Dedifferentiated amniotic fluid mesenchymal stem cell (primary cell): ENCODE measurements around the gene AQP12A.
"Not testable (repeated sequence)": the region's sequence is repeated elsewhere in the genome, so short reads cannot be mapped to it uniquely, and the experiment has no call there.

ENCODE experiments used
- DNase-seq: peaks from one replicate; pipeline ENCODE4 v3.0.0-alpha.2; 2016; ENCODE audit errors: extremely low spot score

The AQP12A gene

DNA sequence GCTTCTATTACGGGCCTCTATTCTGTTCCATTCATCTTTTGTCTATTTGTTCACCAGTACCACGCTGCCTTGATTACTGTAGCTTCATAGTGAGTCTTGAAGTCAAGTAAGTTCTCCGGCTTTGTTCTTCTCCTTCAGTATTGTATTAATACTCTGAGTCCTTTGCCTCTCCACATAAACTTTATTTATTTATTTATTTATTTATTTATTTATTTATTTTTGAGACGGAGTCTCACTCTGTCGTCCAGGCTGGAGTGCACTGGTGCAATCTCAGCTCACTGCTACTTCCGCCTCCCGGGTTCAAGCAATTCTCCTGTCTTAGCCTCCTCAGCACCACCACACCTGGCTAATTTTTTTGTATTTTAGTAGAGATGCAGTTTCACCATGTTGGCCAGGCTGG, 31.8 kb upstream of the AQP12A start:
- DNase-seq, result not testable (repeated sequence)

DNA sequence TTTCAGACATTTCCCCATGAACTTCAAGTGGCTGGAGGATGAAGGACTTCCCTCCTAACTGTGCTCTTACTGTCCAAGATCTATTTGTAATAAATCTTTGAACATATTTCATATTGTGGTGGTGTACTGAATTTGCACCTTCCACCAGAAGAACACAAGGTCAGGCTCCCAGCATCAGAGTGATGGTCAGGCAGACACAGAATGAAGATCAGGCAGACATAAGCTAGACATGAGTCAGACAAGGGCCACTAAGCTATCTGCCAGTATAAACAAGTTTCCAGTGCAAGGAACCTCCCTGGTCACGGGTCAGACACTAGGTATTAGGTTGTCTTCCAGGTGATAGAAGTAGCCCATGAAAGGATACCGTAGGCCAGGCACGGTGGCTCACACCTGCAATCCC, 29.0 kb upstream of the AQP12A start:
- no peak for DNase-seq

DNA sequence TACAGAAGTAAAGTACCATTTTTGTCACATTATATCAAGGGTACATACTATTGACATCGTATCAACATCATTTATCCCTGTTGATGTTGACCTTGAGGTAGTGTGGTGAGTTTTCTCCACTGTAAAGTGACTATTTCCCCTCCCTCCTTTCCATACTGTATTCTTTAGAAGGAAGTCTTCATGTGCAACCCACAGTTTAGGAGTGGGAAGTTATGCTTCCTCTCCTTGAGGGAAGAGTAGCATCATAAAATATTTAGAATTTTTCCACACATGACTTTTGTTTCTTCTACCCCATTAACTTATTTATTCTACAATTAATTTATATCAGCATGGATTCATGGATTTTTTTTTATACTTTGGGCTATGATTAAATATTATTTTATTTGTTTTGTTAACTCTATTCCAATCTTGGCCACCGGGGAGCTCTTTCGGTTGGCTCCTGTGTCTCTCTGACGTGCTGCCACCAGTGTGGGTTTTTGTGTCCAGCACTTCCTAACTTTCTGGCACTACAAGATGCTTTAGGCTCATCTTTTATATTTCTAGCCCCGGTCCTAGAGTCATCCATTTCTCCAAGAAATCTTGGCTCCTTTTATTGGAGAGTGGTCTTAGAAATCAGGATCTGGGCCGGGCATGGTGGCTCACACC, 28.0 kb upstream of the AQP12A start:
- no peak for DNase-seq

DNA sequence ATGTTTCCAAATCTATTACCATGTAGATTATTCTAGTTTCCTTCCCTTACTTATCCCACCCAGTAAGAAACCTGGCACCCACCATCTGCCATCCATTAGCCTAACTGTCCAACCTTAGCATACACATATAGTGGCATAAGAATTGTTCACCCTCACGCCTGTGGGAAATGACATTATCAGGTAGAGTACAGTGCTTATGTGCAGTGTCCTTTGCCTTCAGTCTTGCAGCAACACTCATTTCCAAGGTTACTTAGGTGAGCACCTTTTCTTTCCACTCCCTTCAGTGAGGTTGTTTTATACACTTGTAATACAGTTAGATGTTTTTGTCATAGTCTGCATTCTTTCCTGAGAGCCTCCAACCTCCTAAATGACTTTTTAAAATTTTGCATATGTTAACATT, 27.0 kb upstream of the AQP12A start:
- DNase-seq, result no peak

DNA sequence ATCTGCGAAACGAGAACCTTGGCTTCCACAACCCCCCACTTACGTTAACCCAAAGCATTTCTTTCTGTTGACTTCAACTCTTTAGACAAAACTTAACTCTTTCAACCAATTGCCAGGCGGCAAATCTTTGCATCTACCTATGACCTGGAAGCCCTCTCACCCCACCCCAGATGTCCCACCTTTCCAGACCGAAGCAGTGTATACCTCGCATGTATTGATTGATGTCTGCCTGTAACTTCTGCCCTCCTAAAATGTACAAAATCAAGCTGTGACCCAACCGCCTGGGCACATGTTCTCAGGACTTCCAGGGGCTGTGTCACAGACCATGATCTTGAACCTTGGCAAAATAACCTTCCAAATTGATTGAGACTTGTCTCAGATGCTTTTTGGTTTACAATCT, 21.3 kb upstream of the AQP12A start:
- no peak for DNase-seq

DNA sequence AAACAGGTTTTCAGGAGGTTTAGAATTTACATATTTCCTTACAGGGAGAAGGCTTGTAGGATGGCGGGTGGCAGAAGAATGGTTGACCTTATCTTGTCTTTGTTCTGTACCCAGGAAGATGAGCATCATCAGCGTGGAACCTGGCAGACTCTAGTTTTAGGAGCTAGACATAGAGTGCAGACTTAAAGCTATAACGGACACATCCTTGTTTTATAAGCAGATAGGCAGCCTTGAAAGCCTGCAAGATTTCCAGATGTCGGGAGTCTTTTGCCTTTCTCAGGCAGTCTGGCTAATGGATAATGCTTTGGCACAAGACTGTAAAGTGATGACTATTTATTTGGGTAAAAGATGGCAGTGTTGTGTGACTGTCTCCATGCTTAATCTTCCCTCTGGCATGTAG, 20.7 kb upstream of the AQP12A start:
- no peak for DNase-seq

DNA sequence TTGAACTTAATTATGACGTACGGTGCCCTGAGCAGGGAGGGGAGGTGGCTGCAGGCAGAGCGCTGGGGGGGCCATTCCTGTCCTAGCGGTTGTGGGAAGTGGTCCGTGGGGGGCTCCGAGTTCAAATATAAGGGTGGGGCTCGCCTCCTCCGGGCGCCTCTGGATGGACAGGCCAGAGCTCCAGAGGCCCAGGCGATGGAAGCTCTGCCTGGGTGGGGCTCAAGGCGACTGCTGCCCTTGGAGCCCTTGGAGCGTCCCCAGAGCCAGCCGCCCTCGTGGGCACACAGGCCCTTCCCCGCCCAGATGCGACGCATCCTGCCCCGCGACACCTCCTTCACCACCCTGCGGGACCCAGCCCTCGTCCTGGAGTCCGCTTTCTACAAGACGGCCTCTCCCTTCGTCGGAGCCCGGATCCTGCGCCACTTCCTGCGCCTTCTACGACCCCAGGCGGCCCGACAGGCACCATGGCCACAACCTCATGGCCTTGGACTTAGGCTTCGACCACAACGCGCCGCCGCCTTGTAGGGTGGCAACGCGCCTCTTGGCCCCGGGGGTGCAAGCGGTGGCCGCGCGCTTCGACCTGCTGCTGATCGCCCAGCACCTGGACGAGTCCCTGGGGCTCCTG, 19.5 kb upstream of the AQP12A start:
- DNase-seq, result no peak

DNA sequence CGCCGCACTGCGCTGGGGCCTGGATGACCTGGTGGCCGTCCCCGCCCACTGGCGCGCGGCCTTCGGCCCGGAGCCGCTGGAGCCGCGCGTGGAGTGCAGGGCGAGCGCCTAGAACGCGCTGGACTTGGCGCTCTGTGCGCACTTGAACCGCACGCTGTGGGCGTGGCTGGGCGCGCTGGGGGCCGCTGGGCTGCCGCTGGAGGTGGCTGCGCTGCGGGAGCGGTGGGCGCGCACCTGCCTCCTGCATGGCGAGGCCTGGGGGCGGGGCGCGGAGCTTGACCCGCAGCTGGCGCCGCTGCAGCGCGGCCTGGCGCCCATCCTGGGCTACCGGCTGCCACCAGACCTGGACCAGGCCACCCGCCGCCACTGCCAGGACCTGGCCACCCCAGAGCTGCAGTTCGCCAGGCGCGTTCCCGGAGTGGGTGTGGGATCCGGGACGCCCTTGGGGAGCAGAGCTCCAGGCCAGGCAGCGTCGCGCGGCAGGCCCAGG, 18.9 kb upstream of the AQP12A start:
- DNase-seq, result no peak

DNA sequence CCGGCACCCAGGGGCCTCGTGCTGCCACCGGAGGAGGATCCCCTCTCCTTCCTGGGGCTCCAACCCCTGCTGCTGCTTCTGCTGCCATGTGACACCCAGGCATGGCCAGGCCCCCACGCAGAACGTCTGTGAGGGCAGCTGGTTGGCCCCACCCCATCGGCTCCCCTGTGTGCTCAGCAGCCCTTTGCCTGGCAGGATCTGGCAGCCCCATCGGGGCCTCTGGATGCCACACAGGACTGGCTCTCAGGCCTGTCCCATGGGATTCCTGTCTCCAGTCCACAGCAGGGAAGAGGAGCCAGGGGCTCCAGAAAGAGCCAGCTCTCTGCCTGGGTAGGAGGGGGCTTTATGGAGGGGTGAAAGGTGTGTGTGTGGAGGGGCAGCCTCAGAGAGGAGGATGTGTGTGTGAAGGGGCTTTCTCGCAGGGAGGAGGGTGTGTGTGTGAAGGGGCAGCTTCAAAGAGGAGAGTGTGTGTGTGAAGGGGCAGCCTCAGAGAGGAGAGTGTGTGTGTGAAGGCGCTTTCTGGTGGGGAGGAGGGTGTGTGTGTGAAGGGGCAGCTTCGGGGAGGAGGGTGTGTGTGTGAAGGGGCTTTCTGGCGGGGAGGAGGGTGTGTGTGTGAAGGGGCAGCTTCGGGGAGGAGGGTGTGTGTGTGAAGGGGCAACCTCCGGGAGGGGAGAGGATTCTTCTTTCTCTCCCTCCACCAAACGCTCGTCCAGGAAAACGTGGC, 17.0 kb upstream of the AQP12A start:
- not testable (repeated sequence) for DNase-seq

DNA sequence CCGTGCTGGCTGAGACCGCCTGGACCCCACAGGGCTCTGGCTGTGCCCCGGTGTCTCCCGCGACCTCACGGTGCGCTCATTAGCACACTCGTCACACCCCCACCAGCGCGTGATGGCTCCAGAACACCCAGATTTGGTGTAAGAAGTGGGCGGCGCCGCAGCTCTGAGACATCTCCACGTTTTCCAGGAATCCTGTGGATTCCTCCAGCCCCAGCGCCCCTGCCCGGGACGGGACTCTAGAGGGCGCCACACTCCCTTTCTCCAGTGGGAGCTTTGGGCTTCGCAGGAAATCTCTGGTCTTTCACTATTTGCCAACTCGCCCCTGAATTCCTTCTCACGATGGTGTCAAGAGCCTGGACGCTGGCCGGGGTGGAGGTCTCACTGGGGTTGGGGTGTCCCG, 16.3 kb upstream of the AQP12A start:
- DNase-seq, result not testable (repeated sequence)

DNA sequence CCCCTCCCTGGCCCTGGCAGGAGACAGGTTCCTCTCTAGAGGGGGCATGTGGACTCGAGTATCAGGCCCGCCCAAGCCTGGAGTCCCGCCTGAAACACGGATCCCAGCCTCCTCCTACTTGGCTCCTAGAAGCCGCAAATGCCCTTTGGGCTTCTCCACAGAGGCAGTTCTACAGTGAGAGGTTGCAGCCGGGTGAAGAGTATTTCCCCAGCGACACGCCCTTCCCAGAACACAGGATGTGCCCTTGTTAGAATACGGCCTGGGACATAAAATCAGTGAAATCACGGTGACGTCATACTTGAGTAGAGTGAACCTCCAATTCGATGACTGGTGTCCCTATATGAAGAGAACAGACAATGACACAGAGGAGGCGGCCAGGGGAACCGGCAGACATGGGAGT, 13.6 kb upstream of the AQP12A start:
- DNase-seq, result not testable (repeated sequence)

DNA sequence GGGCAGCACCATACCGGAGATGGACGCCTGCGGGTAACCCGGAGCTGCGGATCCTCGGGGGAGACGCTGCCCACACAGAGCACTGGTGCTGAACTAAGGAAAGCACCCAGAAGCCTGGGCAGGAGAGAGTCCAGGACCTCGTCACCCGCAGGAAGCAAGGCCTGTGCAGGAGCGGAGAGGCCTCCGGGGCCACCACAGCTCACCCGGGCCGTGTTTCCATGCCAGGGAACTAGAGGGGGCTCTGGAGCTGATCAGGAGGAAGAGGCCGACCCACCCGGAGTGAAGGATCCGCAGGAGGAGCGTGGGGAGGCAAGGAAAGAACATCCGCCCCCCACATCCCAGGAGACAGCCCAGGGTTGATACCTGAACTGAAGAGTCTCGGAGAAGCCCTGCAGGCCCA, 12.8 kb upstream of the AQP12A start:
- not testable (repeated sequence) for DNase-seq

DNA sequence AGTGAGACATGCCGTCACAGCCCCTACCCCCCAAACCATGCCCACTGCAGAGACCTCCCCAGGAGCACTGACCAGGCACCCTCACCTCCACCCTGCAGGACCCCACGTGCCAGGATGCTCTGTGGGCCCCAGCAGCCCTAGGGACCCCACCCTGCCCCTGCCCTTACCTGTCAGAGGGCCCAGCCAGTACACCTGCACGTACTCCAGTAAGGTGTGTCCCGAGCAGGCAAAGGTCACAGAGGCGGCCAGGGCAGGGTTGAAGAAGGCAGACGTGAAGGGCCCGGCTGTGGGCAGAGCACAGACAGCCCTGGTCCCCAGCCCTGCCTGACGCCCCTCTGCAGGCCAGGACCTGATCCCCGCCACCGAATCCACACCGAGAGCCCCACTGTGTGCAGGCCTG, 11.5 kb upstream of the AQP12A start:
- DNase-seq, result not testable (repeated sequence)

DNA sequence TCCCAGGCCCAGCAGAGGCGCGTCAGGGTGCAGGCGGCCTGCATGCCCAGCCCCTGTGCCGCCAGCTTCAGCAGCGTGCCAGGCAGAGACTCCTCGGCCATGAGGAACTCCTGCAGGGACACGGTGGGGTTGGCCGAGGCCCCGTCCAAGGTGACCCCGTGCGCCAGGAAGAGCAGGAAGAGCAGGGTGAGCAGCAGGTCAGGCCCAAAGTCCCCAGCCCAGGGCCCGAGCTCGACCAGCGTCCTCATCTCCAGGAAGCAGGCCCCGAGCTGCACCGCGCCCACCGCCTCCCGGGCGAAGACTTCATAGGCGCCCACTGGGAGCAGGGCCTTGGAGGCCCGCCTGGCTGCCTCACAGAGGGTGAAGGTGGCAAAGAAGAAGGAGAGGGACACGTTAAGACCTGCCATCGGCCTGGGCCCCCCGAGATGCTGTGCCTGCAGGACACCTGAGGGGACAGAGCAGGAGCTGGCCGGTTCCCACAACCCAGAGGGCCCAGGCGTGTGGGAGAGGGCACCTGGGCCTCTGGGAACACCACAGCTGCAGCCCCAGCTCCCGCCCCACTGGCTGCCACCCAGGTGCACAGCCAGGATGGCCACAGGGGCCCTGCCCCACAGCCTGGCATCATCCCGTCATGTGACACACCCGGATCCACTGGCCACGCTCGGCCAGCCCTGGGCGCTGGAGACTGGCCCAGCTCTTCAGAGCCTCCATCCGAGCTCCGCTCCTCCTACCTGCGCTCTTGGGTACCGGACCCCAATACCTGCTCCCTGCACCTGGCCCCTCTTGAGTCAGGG, 9.0 kb upstream of the AQP12A start, which contains the start of gene AQP12B:
AQP12B (minus strand) TSS at position 455 of the 794 bp plus-strand sequence; CDS start at position 407, 48 bp downstream.
- not testable (repeated sequence) for DNase-seq

DNA sequence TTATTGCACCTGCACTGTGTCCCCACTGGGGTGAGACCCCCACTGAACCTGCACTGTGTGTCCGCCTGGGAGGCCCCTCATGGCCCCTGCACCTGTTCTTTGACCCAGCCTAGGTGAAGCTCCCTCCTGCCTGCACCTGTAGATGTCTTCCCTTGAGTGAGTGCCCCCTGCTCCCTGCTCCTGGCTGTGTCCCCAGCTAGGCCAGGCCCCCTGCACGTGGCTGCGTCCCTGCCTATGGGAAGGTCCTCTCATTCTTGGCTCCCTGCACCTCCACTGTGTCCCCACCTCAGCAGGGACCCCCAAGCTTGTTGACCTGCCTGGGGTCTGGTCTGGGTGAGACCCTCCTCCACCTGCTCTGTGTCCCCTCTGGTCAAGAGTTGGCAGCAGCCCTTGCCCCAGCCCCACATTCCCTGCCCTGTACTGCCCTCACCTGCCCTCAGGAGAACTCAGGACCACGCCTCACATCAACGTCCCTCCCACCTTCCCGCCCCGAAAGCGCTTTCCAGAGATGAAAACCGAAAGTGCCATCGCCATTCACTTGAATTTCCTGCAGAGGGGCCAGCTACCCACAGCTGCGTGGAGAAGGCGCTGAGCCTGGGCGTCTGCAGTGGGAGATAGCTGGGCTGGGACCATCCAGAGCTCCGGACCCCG, 8.2 kb upstream of the AQP12A start:
- DNase-seq, result not testable (repeated sequence)

DNA sequence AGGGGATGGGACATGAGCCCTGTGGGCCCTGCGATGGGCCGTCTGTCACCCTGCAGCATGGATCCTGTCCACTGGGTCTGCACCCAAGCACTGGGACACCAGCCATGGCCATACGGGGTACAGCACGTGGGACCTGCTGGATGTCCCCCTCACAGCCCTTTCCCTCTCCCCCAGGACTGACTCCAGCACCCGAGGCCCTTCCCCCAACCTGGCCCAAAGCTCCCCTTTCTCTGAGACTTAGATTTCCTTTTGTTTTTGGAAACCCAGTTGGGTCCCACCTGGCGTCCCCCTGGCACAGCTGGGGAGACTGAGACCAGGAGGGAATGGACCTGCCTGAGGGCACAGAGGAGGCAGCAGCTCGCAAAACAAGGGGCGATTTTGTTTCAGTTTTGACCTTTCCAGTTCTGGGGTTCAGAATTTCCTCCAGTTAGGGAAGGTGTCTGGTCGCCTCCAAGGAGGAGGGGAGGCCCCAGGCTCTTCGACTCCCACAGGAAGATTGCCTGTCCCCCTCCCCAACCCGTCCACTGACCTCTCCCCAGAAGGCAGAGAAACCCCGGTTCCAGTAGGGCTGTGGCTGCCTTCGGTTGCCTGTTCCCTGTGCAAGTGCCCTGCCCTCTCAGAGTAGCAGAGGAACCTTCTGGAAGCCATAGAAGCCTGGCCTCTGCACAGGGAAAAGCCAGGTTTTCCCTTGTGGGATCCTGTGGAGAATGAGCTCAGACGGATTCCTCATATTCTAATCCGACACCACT, 7.5 kb upstream of the AQP12A start:
- DNase-seq, result not testable (repeated sequence)

DNA sequence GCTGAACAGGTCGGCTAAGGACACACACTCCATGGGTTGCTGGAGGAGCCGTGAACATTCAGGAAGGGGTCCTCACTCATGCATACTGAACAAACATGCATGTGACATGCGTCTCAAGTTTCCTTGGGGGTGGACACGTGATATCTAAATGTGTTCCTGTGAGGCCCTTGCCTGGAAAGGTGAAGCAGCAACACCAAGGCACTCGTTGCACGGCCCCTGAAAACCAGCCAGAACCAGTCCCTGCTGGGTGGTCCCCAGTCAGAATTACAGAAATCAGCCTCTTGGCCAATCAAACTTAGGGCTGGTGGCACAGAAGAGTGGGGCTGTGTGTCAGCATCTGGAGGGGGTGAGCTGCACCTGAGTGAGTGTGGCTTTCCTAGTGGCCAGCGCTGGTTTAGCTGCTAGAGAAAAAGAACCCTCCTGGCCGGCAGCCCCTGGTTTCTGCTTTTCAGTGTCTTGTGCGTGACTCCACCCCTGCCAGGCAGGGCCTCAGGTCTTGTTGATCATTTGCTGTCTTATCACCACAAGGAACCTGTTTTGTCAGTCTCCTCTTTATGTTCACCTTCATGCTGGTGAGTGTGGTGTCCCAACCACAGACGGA, 5.8 kb upstream of the AQP12A start:
- no peak for DNase-seq

DNA sequence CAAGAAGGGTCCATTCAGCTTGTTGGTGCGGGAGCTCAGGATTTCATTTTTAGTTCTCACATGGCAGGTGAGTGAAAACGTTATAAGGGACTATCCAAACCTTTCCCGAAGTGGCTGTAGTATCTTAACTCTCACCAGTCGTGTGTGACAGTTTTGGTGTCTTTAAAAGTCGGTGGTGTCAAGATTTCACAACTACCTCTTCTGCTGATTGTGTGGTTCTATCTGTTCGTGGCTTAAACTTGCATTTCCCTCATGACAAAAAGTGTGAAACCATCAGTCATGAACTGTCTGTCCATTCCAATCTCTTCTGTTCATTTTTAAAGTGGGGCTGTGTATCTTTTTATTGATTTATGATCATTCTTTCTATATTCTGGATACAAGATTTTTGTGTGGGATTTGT, 5.2 kb upstream of the AQP12A start:
- no peak for DNase-seq

DNA sequence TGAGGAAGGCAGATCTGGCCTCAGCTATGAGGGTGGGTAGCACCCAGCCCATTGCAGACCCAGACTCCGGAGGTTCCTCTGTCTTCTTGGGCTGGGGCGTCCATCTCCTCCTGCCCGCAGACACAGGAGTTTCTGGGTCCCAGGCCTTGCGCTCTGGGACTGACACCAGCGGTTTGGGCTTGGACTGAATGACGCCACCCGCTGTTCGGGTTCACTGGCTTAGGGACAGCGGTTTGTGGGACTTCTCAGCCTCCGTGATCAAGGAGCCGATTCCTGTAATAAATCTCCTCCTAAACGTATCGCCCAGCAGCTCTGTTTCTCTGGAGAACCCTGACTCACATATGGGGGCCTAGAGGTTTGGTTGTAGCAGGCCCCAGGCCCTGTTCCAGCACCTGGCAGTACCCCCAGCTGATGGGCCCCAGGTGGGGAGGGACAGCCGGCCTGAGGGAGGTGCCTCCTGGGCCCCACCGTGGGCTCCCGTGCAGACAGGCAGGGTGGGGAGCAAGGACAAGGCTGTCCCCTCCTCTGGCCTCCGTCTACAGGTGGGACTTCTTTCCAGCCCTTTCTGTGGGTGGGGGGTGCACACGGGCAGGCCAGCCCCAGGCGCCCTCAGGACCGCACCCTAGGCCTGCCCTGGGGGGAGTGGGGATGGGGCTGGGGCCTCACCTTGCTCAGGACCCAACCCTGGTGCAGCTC, 4.5 kb upstream of the AQP12A start:
- no peak for DNase-seq
